T47D (cell line): ENCODE measurements around the gene INPP4A.

Source experiments
- DNase-seq, 2 experiments: peaks; one replicate each; pipeline versions ENCODE4 v3.0.0 to v3.0.0-alpha.2; 2011 to 2012; ENCODE audit warnings: low read depth in 1 of 2, low spot score in 1 of 2
- JUND ChIP-seq: IDR thresholded peaks from 2 replicates; pipeline ENCODE4 v1.6.1; 2012; ENCODE audit warnings: low read depth
- in situ Hi-C: cut with HindIII; loops from 2 replicates; pipeline ENCODE4 v1.10.0; 2016; ENCODE audit warnings: low sequenced_read_pairs, low pct_unique_long_range_greater_than_20kb

Gene INPP4A

GRCh38 chr2:98570356-98570755 is 125.7 kb downstream of the INPP4A start:
- no peak for DNase-seq
- TF ChIP-seq JUND = no peak
- in situ Hi-C loops = no loop called here

- in situ Hi-C loops = no loop called here
- no peak for TF ChIP-seq JUND
- no peak for DNase-seq
Observed at GRCh38 chr2:98571121-98571701, 126.6 kb downstream of the INPP4A start.

- no peak for TF ChIP-seq JUND
Observed at GRCh38 chr2:98571796-98572195, 127.1 kb downstream of the INPP4A start.

GRCh38 chr2:98572211-98572610 is 127.6 kb downstream of the INPP4A start:
- in situ Hi-C loops = no loop called here

More at GRCh38 chr2:98571796-98572195, 127.1 kb downstream of the INPP4A start:
- DNase-seq = no peak
- in situ Hi-C loops = no loop called here

DNA sequence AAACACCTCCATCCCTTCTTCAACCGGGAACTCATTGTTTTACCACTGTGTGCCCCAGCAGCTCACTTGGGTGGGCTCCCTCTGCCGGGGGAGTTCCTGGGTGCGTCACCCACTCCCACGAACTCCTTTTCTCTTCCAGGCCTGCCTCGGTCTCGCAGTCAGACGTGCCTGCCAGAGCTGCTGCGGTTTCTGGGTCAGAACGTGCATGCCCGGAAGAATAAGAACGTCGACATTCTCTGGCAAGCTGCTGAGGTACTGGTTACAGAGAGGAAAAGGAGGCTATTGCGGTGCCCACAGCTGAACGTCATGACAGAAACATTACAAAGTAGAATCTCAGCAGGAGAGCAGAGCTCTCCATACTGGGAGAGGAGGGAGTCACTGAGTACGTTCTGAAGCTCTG is 128.0 kb downstream of the INPP4A start:
- in situ Hi-C loops = no loop called here
- no peak for DNase-seq
- no peak for TF ChIP-seq JUND

More at GRCh38 chr2:98572211-98572610, 127.6 kb downstream of the INPP4A start:
- no peak for TF ChIP-seq JUND
- no peak for DNase-seq

DNA sequence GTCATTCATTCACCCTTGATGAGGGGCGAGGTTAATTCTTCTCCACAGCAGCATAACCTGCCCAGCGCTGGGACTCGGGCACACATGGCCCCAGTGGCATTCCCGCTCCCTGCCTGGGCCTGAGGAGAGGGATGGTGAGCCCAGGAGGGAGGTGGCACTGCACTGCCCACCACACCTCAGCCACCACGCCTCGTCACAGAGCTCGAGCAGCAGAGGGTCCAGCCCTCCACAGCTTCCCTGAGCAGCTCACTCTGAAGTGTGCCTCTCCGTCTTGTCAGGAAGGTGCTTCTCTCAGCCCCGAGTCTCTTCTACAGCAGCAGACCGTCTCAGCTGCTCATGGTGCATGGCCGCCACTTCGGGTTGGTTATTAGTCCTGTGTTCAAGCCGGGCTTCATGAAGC is 128.8 kb downstream of the INPP4A start:
- no peak for DNase-seq
- in situ Hi-C loops = no loop called here
- TF ChIP-seq JUND = no peak

DNA sequence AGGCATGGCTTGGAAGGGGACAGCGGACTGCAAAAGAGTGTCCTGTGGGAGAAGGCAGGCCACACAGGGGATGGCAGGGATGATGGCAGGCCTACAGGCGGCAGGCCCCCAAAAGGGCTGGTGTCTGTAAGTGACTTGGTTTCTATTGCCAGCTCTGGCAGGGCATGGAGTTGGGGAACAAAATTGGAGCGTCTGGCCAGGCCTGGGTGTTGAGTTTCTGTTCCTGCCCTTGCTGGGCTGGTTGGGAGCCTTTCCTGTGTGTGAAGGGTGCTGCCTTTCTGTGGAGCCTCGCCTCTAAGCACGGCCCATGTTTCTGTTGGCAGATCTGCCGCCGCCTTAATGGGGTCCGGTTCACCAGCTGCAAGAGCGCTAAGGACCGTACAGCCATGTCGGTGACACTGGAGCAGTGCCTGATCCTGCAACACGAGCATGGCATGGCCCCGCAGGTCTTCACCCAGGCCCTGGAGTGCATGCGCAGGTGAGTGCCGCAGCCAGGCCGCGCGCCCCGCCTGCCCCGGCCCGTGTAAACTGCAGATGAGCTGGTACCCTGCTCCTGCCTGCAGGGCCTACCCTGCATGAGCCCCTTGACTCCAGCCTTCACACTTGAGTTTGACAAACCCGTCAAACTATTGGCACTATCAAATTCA is 132.1 kb downstream of the INPP4A start:
- in situ Hi-C loops = no loop called here
- TF ChIP-seq JUND = no peak
- DNase-seq = no peak

- TF ChIP-seq JUND = no peak
- DNase-seq = no peak
- in situ Hi-C loops = no loop called here
Observed at GRCh38 chr2:98577313-98577712, 132.7 kb downstream of the INPP4A start.

GRCh38 chr2:98578231-98578630 is 133.6 kb downstream of the INPP4A start:
- no peak for TF ChIP-seq JUND
- no peak for DNase-seq
- in situ Hi-C loops = no loop called here

DNA sequence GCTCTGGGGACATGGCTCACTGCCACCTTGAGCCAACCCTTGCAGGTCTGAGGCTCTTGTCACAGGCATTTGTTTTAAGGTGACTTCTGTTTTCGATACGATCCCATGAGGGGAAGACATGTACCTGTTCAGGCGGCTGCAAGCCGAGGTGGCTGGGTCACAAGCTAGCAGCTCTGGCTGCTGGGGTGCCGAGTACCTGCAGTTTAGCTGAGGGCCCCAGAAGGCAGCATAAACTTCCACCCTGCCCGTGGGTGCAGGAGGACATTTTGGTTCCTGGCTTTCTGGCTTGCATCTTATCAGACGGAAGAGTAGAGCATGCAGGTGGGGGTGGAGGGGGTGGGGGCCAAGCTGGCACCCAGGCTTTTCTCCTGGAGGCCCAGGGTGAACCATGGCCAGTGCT is 135.3 kb downstream of the INPP4A start:
- DNase-seq = no peak
- TF ChIP-seq JUND = no peak
- in situ Hi-C loops = no loop called here

DNA sequence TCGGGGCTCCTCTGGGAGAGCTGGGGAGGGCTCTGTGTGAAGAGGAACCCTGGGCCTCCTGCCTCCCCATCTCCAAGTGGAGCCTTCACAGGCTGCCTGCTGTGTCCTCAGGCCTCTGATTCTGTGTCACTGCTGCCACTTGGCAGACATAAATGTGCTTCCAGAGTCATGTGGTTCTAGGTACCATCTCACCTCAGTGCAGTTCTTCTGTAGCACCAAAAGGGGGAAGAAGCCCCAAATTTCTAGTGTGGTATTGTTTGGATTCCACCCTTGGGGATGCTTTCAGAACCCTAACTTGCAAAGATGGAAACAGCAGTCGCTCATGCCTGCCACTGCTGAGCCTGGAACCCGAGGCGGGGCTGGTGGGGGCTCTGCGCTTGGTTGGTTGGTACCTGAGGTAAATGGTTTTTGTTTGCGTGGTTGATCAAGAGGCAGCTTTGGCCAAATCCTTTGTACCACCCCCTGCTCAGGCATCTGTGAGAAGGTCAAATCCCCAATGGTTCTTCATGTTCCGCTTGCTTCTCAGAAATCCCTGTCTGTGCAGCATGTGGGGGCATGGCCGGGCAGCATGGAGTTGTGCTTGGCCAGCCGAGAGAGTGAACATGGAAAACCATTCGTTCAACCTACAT is 136.1 kb downstream of the INPP4A start:
- in situ Hi-C loops = no loop called here
- no peak for DNase-seq
- TF ChIP-seq JUND = no peak

- DNase-seq = no peak
- in situ Hi-C loops = no loop called here
- no peak for TF ChIP-seq JUND
Observed at GRCh38 chr2:98582523-98582922, 137.9 kb downstream of the INPP4A start.

GRCh38 chr2:98583276-98583675 is 138.6 kb downstream of the INPP4A start:
- no peak for DNase-seq
- TF ChIP-seq JUND = no peak
- in situ Hi-C loops = no loop called here
